Activated CD8-positive, alpha-beta memory T cell treated with anti-CD3 and anti-CD28 coated beads for 4 hours (primary cell): ENCODE measurements around the gene PRDM16.

Source experiments
- DNase-seq, 2 donors: peaks; one replicate each; pipeline ENCODE4 v3.0.0-alpha.2; 2020; ENCODE audit warnings: low read depth in 2 of 2

PRDM16 gene

DNA sequence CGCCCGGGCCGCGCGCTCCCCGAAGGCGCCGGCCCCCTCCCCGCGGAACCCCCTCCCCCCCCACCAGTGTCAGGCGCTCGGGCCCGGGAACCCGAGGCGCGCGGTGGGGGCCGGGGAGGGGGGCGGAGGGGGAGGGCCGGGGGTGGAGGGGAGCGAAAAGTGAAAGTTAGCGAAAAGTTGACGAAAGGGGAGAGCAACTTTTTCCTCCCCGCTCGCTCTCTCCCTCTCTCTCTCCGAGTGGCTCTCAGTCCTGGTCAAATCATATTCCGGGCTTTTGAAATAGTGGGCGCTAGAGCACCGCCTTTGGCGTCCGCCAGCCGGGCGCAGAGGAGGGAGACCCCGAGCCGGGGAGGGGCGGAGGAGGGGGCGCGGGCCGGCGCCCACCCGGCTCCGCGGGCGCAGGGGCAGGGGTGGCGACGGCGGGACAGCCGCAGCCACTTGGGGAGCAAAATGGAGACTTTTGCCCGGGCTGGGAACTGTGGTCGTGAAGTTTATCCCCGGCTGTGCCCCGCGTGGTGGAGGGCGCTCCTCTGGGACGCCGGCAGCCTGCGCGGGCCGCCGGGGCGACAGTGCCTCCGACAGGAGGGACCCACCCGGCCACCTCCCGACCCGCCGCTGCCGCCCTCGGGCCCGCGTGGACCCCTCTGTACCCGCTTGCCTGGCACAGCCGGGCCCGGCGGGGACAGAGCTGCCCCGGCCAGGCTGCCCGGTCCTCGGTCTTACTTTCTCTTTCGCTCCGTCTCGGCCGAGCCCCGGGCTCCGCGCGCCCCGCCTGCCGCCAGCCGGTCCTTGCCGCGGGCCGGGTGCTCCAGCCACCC, 697 bp downstream of the PRDM16 start:
- no peak for DNase-seq

DNA sequence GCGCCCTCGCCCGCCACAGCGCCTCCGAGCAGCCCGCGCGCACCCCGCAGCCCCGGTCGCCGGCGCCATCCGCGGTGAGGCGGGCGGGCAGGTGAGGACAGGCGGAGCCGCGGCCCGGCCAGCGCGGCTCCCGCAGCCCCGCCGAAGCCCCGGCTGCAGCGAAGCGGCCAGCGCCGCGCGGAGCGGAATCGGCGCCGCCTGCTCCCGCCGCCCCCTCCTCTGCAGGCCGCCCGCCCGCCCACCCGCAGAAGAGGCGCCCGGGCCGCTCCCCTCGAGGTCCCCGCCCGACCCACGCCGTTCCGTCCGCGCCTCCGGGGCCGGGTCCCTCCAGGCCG, 1.3 kb downstream of the PRDM16 start:
- no peak for DNase-seq

DNA sequence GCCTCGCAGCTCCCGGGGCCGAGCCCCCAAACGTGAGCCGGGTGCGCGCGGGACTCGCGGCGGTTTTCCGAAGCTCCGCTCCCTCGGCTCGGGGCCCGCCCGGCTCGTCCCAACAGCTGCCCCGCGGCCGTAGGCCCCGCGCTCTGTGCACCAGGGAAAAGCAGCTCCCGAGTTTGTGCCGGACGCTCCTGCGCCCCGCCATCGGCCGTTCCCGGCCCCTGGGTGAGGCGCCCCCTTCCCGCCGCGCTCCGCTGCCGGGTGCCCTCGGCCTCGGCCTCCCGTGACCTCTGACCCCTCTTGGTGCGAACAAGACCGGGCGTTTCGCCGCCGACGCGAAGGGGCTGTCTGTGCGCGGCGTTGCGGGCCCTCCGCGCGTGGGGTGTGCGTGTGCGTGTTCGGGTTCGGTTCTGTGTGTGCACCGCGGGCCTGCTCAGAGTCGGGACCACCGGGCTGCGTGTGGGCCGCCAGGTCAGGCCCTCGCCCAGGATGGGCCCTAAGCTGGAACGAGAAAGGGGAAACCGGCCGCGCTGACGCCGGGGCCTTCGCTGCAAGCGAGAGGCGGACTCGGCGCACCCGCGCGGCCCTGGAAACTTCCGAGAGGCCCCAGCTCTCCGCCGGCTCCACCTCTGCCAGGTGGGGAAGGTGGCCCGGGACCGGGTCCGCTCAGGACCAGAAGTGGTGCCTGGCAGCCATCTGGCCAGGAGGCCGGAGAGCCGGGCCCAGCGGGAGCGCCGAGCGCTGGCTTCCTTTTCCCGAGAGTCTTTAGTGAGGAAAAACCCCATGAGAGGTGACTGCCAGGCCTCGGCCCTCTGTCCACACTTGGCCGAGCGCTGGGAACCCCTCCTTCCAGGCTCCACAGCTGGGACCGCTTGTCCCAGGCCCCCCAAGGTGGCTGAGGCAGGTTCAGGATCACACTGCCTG, 1.9 kb downstream of the PRDM16 start:
- DNase-seq = no peak

DNA sequence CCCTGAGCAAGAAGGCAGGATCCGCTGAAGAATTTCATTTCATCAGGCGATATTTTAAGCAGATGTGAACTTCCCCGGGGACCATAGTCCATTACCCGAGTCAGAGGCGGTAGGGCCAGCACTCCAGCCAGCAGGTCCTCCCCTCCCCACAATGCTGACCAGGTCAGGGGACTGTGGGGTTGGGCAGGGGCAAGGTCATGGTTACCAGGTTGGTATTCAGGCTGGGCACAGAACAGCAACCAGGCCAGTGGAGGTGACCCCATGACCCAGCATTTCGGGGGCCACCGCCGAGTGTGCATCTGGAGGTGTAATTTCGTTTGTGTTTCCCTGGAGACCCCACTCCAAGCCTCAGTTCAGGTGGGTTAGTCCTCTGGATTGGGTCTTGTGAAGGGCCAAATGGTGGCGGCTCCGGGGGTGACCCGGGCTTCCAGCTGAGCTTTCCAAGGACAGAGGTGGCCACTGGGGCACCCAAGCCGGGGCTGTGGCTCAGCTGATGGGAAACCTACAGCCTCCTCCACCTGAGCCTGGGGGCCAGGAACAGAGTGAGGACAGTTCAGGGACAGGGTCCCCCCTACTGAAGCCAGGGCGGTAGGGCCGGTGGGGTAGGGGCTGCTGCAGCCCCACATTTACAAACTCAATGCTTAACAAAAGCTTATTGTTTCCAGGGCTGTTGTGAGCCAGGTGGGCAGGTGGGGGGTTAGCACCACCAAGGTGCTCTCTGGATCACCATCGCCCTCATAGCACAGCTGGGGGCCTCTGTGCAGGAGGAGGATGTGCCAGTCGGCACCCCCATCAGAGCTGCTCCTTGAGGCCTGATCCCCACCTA, 2.8 kb downstream of the PRDM16 start:
- DNase-seq = no peak

DNA sequence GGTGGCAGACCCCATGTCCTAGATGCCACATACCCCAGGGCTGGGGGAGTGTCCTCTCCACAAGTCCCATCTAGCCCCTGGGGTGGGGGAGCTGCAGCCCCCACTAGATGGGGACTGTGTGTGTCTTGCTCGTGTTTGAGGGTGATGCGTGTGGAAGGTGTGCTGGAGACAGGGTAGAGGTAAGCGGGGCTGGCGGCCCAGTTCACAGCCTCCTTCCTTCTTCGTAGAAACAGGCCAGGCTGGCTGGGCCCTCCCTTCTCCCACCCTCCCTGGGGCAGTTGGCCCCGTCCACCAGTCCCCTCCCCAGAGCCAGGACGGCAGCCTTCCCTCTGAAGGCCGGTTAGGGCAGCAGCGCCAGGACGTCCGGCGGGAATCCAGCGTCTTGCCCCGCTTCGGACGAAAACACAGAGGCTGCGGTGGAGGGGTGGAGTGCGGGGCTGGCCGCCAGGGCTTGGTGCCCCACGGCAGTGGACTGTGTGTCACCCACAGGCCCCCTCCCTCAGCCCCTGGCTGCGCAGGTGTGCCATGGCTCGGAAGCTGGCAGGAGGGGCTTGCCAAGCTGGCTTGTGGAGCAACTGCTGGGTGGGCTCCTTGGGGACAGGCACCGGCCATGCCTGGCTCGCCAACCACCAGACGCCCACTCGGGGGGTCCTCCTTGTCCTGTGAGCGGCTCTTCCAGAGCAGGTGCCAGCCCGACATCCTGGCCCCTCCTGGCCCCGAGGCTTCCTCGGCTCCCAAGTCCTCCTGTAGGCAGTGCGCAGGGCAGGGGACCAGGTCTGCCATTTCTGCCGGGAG, 3.6 kb downstream of the PRDM16 start:
- no peak for DNase-seq

DNA sequence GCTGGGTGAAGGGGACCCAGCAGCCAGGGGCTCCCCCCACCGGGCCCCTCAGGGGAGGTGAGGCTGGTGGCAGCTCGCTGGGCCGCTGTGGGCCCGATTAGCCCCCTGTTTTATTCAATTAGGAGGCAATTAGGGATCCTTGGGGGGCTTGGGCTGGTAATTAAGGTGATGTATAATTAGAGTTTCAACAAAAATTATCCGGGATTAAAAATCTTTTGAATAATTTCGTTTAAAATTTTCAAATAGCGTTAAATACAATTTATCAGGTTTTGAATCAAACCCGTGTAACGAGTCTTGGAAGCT, 4.1 kb downstream of the PRDM16 start:
- DNase-seq = no peak

DNA sequence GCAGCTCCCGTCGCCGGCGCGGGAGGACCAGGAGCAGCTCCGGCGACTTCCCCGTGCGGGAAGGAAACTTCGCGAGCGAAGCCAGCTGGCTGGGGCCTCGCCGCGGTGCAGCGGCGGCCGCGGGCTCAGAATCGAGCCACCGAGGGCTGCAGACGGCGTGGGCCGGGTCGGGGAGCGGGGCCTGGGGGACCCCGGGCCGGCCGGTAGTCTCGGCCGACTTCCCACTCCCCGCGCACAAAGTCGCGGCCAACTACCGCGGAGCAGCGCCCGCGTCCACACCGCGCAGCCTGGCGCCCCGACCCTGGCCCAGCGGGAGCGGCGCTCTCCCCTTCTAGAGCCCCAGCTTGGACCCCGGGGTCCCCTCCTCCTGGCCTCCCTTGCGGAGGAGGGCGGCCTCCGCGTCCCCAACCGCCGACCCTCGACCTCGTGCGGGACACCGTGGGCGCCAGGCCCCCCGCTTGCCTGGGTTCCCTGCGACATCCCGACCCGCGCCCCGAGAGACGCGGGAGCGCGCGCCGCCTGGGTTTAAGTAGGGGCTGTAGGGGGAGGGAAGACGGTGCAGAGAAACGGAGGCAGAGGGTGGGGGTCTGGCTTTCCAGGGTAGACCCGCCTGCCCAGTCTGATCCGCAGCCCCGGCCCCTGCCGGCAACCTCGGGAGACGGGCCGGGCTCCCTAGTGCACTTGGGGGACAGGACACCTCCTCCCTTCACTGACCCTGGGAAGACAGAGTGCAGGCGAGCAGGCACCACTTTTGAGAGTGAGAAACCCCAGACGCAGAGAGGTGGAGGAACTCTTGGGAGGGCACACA, 4.7 kb downstream of the PRDM16 start:
- no peak for DNase-seq

DNA sequence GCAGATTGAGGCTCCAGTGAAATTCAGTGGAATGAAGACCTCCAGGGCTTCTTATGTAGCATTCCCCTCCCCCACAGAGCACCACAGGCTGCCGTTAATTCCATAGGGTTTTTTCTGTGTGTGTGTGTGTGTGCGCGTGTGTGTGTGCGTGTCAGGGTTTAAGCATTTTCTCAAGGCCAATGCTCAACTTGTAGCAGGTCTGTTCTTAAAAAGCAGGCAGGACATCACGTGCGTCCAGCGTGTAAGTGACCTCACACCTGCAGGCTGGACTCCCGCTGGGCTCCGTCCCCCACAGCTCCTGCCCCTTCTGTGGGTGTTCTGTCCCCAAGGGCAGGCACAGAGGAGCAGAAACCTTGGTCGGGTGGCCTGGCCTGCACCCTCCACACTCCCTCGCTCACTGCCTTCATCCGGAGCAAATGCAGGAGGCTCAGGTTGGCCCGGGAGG, 5.3 kb downstream of the PRDM16 start:
- DNase-seq = no peak

DNA sequence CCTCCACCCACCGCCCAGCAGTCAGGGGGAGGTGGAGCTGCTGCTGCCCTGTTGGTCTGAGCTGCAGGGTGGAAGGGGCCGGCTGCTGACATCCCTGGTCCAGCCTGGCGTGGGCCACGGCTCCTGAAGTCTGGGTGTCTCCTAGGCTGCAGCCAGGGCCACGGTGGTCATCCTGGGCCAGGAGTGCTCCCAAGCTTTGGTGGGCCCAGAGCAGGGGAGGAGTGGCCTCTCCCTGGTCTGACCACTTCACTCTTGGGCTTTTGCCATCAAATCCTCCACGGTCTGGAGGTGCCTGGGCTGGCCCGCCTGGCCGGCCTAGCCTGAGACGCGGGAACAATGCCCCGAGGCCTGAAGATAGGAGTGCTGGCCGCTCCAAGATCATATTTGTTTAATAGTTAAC, 5.8 kb downstream of the PRDM16 start:
- no peak for DNase-seq

DNA sequence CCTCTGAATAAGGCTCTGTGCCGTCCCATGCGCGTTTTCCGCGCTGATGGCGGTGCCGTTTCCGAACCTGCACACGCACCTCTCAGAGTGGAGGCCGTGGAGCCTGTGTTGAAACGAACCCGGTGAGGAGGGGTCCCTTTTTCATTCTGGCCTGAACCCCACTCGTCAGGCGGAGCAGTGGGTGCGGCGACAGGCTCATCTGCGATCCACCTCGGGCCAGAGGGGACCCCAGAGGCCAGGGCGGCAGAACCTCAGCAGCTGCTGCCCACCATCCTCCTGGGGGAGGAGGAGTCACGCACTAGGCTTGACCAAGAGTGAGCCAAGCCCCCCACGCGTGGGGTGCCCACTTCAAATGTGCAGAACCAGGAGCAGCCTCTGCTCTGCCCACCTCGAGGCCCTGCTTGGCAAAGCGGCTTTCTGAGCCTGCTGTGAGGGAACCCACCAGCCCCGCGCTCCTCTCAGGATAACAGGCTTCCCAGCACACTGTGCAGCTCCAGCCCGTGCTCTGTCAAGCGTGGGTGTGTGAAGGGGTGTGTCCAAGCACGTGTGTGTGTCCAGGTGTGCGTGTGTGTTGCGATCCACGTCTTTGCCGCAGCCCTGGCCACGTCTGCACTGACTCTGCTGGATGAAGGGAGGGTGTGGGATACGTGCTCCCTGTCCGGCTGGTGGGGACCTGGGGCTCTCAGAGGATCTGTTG, 6.8 kb downstream of the PRDM16 start:
- DNase-seq = no peak

DNA sequence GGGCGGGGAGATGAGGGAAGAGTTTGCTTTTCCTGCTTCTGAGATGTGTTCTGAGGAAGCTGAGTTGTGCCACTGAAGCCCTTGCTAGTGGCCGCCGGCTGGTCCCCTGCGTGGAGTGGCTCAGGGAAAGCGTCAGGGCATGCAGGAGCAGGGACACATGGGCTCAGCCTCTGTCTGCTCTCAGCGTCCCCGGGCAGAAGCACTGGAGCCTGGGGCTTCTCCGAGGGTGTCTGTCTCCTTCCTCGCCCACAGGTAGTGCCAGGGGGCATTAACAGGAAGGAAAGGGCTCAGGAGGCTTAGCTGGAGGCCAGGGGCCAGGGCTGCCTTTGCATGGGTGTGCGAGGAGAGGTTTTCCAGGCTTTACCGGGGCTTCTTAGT, 7.3 kb downstream of the PRDM16 start:
- no peak for DNase-seq

DNA sequence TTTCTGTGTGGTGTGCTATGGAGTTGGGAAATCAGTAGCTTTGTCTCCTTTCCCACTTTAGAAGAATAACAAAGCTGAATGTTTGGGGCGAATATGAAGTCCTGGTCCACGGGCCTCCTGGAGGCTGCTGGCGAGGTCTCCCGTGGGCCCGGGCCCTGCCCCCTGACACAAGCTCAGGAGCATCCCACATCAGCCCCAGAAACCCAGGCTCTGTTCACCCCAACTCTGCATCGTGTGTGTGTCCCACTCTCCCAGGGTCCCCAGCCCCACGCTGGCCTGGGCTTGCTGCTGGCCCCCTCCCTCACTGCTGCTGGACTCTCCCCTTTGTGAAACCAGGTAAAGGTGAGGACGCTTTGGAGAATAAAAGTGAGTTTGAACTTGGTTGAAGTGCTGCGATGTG, 8.1 kb downstream of the PRDM16 start:
- no peak for DNase-seq

DNA sequence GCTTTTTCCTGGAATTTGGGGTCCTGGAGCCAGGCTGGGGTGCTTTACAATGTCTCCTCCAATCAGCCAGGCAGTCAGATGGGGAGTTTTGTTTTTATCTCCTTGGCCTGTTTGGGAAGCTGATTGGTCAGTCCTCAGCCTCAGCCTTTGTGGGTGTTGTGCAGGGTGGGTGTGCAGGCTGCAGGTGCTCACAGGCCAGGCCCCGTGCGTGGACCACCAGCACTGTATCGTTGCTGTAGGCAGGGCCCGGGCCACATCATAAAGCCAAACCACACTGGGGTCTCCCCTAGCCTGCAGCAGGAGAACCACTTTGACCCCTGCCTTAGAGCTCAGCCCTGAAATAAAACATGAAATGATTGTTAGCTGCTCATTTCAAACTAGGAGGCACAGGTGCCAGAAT, 8.6 kb downstream of the PRDM16 start:
- DNase-seq = no peak

DNA sequence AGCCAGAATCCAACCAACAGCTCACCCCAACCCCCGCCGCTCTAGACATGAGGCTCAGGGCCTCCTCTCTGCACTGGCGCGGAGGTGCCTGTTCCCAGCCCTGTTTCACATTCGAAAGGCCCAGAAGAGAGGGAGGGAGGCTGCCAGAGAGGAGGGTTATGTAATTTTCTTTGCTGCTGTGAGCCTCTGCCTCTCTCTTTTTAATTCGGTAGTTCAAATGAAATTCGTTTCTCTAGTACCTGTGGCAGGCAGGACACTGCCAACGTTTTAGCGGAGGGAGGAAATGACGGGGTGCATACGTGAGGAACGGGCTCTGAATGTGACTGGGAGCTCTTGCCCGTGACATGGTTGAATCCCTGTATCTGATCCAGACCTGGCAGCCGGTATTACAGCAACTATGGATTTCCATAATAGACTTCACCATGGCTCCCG, 9.4 kb downstream of the PRDM16 start:
- no peak for DNase-seq

DNA sequence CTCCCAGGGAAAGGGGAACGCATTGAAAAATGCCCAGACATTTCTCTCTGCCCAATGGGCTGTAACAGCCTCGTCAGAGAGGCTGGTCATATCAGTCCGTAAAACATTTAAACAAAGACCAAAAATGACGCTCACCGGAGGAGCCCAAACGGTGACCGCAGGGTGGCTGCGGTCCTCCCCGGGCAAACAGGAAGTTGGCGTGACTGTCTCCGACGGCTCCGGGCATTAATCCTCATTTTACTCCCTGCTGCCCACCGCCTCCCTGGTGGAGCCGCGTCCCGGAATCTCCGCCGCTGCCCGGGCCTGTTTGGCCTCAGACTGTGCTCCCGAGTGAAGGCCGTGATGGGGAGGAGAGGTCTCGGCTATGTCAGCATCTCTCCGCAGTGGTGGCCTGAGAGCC, 9.9 kb downstream of the PRDM16 start:
- no peak for DNase-seq

DNA sequence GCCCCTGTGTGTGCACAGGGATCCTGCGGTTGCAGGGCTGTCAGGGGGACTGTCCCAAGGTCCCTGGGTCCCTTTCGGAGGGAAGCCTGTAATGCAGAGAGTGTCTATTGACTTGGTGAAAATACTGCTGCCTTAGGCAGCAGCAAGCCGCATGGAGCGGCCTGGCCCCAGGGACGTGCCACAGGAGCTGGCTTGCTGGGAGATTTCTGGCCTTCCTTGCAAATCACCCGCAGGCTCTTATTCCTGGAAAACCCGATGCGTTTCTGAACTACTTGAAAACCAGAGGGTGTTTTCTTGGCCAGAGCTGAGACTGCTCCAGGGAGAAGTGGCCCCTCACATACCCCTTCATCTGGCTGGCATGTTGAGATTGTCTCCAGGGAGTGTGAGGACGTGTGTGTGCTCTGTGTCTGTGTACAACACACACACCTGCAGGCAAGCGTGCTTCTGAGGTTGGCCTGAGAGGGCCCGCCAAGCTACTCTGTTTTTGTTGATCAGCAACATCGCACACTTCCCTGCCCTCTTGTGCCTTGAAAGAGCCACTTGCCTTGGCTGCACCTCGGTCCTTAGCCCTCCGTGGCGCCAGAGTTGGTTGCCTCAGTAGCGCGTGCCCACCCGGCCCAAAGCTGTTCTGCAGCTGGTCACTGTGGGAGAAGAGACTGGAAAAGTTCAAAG, 10.5 kb downstream of the PRDM16 start:
- no peak for DNase-seq

DNA sequence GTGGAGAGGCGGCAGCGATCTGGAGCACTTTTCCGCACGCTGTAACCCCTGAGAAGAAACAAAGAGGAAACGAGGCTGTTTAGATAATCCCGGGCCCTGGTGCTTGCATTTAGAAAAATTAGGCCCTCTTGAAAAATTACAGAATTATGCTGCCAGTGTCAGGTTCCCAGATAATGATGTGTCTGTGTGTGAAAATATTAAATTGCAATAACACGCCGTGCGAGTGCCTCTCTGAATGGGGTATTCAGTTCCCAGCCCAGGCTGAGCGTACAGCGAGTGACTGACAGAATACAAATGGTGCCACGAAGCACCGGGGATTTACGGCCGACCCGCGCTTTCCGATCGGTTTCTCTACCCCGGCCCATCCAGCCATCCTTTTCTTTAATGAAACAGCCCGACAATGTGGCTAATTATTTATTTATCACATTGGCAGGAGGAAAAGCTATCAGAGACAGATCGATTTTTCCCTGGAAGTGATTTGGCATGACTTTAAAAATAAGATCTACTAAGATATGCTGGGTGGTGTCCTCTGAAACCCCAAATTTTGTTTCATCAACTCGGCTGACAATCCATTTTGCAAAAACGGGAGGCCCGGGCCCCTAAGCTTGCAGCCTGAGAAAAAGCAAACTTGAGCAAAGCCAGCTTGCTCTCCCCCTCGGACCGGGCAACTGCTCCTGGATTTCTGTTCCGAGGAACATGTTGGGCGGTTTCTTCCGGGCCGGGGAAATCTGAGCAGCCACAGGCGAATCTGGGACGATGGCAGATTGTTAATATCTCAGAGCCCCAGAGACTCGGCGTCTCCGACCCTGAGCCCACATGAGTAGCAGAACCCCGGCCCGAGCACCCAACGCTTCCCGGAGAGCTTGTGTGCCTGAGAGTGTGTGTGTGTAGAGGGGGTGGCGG, 11.3 kb downstream of the PRDM16 start:
- no peak for DNase-seq

DNA sequence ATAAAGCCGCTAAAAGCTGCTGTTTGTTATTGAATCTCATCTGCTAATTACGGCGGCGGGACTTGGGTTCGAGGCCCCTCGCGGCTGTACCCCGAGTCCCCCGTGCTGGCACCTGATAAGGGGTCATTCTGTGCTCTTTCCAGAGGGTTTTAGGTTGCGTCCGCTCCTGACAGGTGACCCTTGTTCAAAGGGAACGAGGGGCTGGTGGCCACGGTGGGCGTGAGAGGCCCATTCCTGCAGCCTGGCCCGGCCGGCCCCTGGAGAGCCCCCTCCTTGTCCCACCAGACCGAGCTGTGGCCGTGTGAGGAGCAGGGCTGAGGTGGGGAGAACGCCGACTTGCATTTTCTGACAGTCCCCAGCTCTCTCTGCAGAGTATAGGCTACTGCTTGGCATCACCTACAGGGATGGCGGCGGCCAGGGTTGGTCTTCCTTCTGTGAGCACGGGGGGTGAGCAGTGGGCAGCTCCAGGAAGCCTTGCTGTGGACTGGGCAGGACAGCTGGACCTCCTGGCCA, 12.2 kb downstream of the PRDM16 start:
- no peak for DNase-seq
